ENCODE data around the gene PGAM5.

- TF ChIP-seq RXRA (IDR thresholded peaks at IDR 0.05; ENCODE audit: borderline replicate concordance, low read depth) (no peak), CTCF (IDR thresholded peaks at IDR 0.05) (no peak), NFIC (IDR thresholded peaks at IDR 0.05; ENCODE audit: borderline replicate concordance) (no peak), MXI1 (IDR thresholded peaks at IDR 0.05; ENCODE audit: low read depth, low read length) (no peak), MAX (IDR thresholded peaks at IDR 0.05; ENCODE audit: low read depth) (no peak)
These were observed 29.6 kb downstream of the PGAM5 start for GRCh38 chr12:132740313-132740646.
